MM.1S (cell line): ENCODE data around the gene COL5A1.

Experiments used
- CTCF ChIP-seq: fragments of 300-600 bp; sonication (generic); IDR thresholded peaks from 2 replicates; pipeline ENCODE4 v1.5.1; 2016; ENCODE audit warnings: antibody characterized with exemption, low read length, mixed read lengths
- EZH2 ChIP-seq: fragments of 300-600 bp; sonication (generic); optimal IDR thresholded peaks from 2 replicates; pipeline ENCODE3; 2017; ENCODE audit warnings: low read depth, mild to moderate bottlenecking, antibody characterized with exemption, low read length, mixed read lengths

GRCh38 chr9:134887686-134888602 is 246.3 kb downstream of the COL5A1 start:
- no peak for TF ChIP-seq CTCF
- no peak for TF ChIP-seq EZH2
